Subcutaneous adipose tissue (tissue), 4 donors: ENCODE results near the gene DIAPH3. TPM values are rescaled to one million over a fixed set of nuclear protein-coding genes. Genes with fewer than 3 reads are reported as not detected.

Source experiments
- CTCF ChIP-seq: fragments of 450-650 bp; IDR thresholded peaks from one replicate; pipeline ENCODE4 v1.5.1; 2016; ENCODE audit warnings: low read depth, mild to moderate bottlenecking, control low read depth, antibody characterized with exemption, moderate library complexity
- total RNA-seq, 4 donors: library from RNA; depleted of rRNA; stranded (reverse); fragments of >200 nt; gene quantifications; one replicate each; pipeline ENCODE4 v1.1.0, GENCODE V29; 2016

DIAPH3 gene
- total RNA-seq, 4 donors from 2014 or later, result 0.38 to 1.5 (median 0.66) TPM; not detected in 1

GRCh38 chr13:59710996-59711701 is 452.6 kb downstream of the DIAPH3 start:
- no peak for TF ChIP-seq CTCF

- TF ChIP-seq CTCF, result no peak
These were observed 453.3 kb downstream of the DIAPH3 start for GRCh38 chr13:59710416-59710815.

- TF ChIP-seq CTCF, result no peak
These were observed 457.4 kb downstream of the DIAPH3 start for GRCh38 chr13:59706101-59706976.

GRCh38 chr13:59702269-59702668 is 461.5 kb downstream of the DIAPH3 start:
- TF ChIP-seq CTCF, result no peak

- TF ChIP-seq CTCF, result no peak
These were observed 462.5 kb downstream of the DIAPH3 start for GRCh38 chr13:59701261-59701660.

GRCh38 chr13:59700281-59700680 is 463.4 kb downstream of the DIAPH3 start:
- TF ChIP-seq CTCF, result no peak

- no peak for TF ChIP-seq CTCF
These were observed 467.5 kb downstream of the DIAPH3 start for GRCh38 chr13:59696271-59696670.
